IMR-90 (cell line): ENCODE results near the gene RBBP7. TPM values are rescaled to one million over a fixed set of nuclear protein-coding genes. Genes with fewer than 3 reads are reported as not detected.
A peak's percentile ranks its signal among the peaks of the same experiment; 100 is the strongest.

ENCODE experiments used
- ATAC-seq: fragments of 200-7000 bp; cut with Tn5 transposase; 2 replicates; pipeline ENCODE4 v1.9.1; 2020; ENCODE audit warnings: low read depth, mild to moderate bottlenecking, moderate library complexity
- BruUV-seq: library from RNA; stranded (reverse); fragments of 400-500 nt; replicated peaks from 2 replicates; lab custom pipeline; 2021; lab: Mats Ljungman, UMichigan
- CTCF ChIA-PET: fragments of 300-600 bp; formaldehyde crosslinking; extraction: SDS; loops from one replicate; lab custom pipeline; 2021; ENCODE audit warnings: antibody characterized with exemption; lab: Yijun Ruan, JAX
- POLR2A ChIA-PET: fragments of 300-600 bp; sonication (Branson Sonifier 250); formaldehyde crosslinking; loops from one replicate; lab custom pipeline; 2022; ENCODE audit warnings: antibody characterized with exemption; ENCODE audit not compliant: unreplicated experiment; lab: Charles Lee
- DNase-seq: peaks from one replicate; pipeline ENCODE4 v3.0.0; 2013
- H2AFZ ChIP-seq: replicated peaks from 2 replicates; pipeline ENCODE3; 2013; ENCODE audit warnings: low read length, mild to moderate bottlenecking; ENCODE audit not compliant: poor library complexity
- H2AK5ac ChIP-seq: 2 replicates; pipeline ENCODE4 v1.6.1; 2013; ENCODE audit warnings: low read depth, low read length, inconsistent platforms
- H2AK9ac ChIP-seq: replicated peaks from 2 replicates; pipeline ENCODE3; 2013; ENCODE audit warnings: mild to moderate bottlenecking, low read depth, low read length, moderate library complexity; ENCODE audit not compliant: poor library complexity
- H2BK120ac ChIP-seq: 2 replicates; pipeline ENCODE4 v1.6.1; 2013; ENCODE audit warnings: low read depth, low read length, inconsistent platforms
- H2BK15ac ChIP-seq: 3 replicates; pipeline ENCODE4 v1.6.1; 2013; ENCODE audit warnings: low read depth, low read length, inconsistent platforms
- H2BK20ac ChIP-seq: 2 replicates; pipeline ENCODE4 v1.6.1; 2013; ENCODE audit warnings: low read depth, mild to moderate bottlenecking, inconsistent platforms, low read length, moderate library complexity
- H2BK5ac ChIP-seq: 2 replicates; pipeline ENCODE4 v1.6.1; 2013; ENCODE audit warnings: mild to moderate bottlenecking, low read depth, low read length, inconsistent platforms; ENCODE audit not compliant: poor library complexity, severe bottlenecking
- H3K14ac ChIP-seq: replicated peaks from 2 replicates; pipeline ENCODE4 v1.6.1; 2013; ENCODE audit warnings: low read depth, low read length, inconsistent platforms
- H3K18ac ChIP-seq: 2 replicates; pipeline ENCODE4 v1.6.1; 2013; ENCODE audit warnings: low read depth, low read length, control low read depth
- H3K23ac ChIP-seq: 2 replicates; pipeline ENCODE4 v1.6.1; 2013; ENCODE audit warnings: low read depth, low read length, inconsistent platforms
- H3K27ac ChIP-seq: 2 replicates; pipeline ENCODE4 v1.5.1; 2013; ENCODE audit warnings: mild to moderate bottlenecking, control low read depth, low read length; ENCODE audit not compliant: insufficient read depth
- H3K27me3 ChIP-seq: 2 replicates; pipeline ENCODE4 v1.6.1; 2013; ENCODE audit warnings: low read length; ENCODE audit not compliant: control insufficient read depth, insufficient read depth
- H3K36me3 ChIP-seq: 2 replicates; pipeline ENCODE4 v1.6.1; 2013; ENCODE audit warnings: low read length, mixed read lengths; ENCODE audit not compliant: control insufficient read depth, insufficient read depth
- H3K4ac ChIP-seq: 2 replicates; pipeline ENCODE4 v1.6.1; 2013; ENCODE audit warnings: low read depth, low read length, inconsistent platforms
- H3K4me1 ChIP-seq: 2 replicates; pipeline ENCODE4 v1.6.1; 2013; ENCODE audit warnings: low read length, mixed read lengths; ENCODE audit not compliant: control insufficient read depth, insufficient read depth
- H3K4me2 ChIP-seq: 2 replicates; pipeline ENCODE4 v1.6.1; 2013; ENCODE audit warnings: low read depth, mild to moderate bottlenecking, control low read depth, low read length, moderate library complexity
- H3K4me3 ChIP-seq: 2 replicates; pipeline ENCODE4 v1.5.1; 2013; ENCODE audit warnings: low read depth, mild to moderate bottlenecking, control low read depth, low read length, moderate library complexity; ENCODE audit not compliant: insufficient read depth
- H3K56ac ChIP-seq: 2 replicates; pipeline ENCODE4 v1.6.1; 2013; ENCODE audit warnings: low read length, inconsistent platforms; ENCODE audit not compliant: insufficient read depth; ENCODE audit errors: extremely low read depth
- H3K79me1 ChIP-seq, 2 experiments: 2 replicates each; pipeline ENCODE4 v1.6.1; 2013; ENCODE audit warnings: low read length in 2 of 2, inconsistent platforms in 1 of 2, low read depth in 1 of 2
- H3K9ac ChIP-seq: 2 replicates; pipeline ENCODE4 v1.6.1; 2013; ENCODE audit warnings: low read depth, low read length, control low read depth
- H3K9me1 ChIP-seq: 2 replicates; pipeline ENCODE4 v1.6.1; 2013; ENCODE audit warnings: low read length, inconsistent platforms; ENCODE audit not compliant: insufficient read depth
- H3K9me3 ChIP-seq: 2 replicates; pipeline ENCODE4 v1.6.1; 2013; ENCODE audit warnings: low read length; ENCODE audit not compliant: control insufficient read depth, insufficient read depth
- H4K20me1 ChIP-seq: 2 replicates; pipeline ENCODE4 v1.6.1; 2013; ENCODE audit warnings: low read length, inconsistent platforms; ENCODE audit not compliant: insufficient read depth
- H4K5ac ChIP-seq: 2 replicates; pipeline ENCODE4 v1.6.1; 2013; ENCODE audit warnings: mild to moderate bottlenecking, low read depth, low read length, control low read depth
- H4K8ac ChIP-seq, 2 experiments: 2 replicates each; pipeline ENCODE4 v1.6.1; 2013; ENCODE audit warnings: low read depth in 2 of 2, low read length in 2 of 2, control low read depth in 1 of 2, inconsistent platforms in 1 of 2
- H4K91ac ChIP-seq: 2 replicates; pipeline ENCODE4 v1.6.1; 2013; ENCODE audit warnings: low read depth, low read length, inconsistent platforms; ENCODE audit not compliant: insufficient read depth
- CHD1 ChIP-seq: IDR thresholded peaks from 2 replicates; pipeline ENCODE4 v1.6.1; 2012; ENCODE audit warnings: low read depth, low read length, improper control_type of control experiment
- ELK1 ChIP-seq: fragments of 150-350 bp; IDR thresholded peaks from 2 replicates; pipeline ENCODE4 v1.6.1; 2016; ENCODE audit warnings: low read depth, mild to moderate bottlenecking, low read length, moderate library complexity, borderline replicate concordance
- MAZ ChIP-seq: IDR thresholded peaks from 2 replicates; pipeline ENCODE4 v1.6.1; 2012; ENCODE audit warnings: low read depth, mild to moderate bottlenecking, low read length, improper control_type of control experiment, moderate library complexity, borderline replicate concordance
- MXI1 ChIP-seq: IDR thresholded peaks from 2 replicates; pipeline ENCODE4 v1.6.1; 2012; ENCODE audit warnings: low read depth, mild to moderate bottlenecking, low read length, moderate library complexity, borderline replicate concordance
- NFE2L2 ChIP-seq: fragments of 150-350 bp; IDR thresholded peaks from 2 replicates; pipeline ENCODE4 v1.6.1; 2016; ENCODE audit warnings: low read depth, mild to moderate bottlenecking, low read length
- POLR2A ChIP-seq: IDR thresholded peaks from 2 replicates; pipeline ENCODE4 v1.6.1; 2012; ENCODE audit warnings: mild to moderate bottlenecking, low read depth, low read length
- RAD21 ChIP-seq: IDR thresholded peaks from 2 replicates; pipeline ENCODE4 v1.6.1; 2012; ENCODE audit warnings: low read length, improper control_type of control experiment
- RFX5 ChIP-seq: IDR thresholded peaks from 2 replicates; pipeline ENCODE4 v1.8.0; 2012; ENCODE audit warnings: low read depth, mild to moderate bottlenecking, low read length, moderate library complexity
- USF2 ChIP-seq: fragments of 150-350 bp; IDR thresholded peaks from 2 replicates; pipeline ENCODE4 v1.6.1; 2017; ENCODE audit warnings: mild to moderate bottlenecking, antibody characterized with exemption, low read length, low read depth
- WGBS, 2 experiments: methylation state at CpG; one replicate each; pipeline versions ENCODE4 v1.1.5 to v1.1.7; 2013; ENCODE audit warnings: missing lambda C conversion rate in 2 of 2; ENCODE audit not compliant: insufficient read length in 1 of 2; ENCODE audit errors: extremely low coverage in 2 of 2; 5-methylcytosine and 5-hydroxymethylcytosine counted together
- dilution Hi-C: fragments of 300-500 bp; cut with HindIII; formaldehyde crosslinking; loops from one replicate; pipeline ENCODE4 v1.14.3; 2018; ENCODE audit warnings: low sequenced_read_pairs; ENCODE audit not compliant: unreplicated experiment
- in situ Hi-C: fragments of 300-500 bp; cut with MboI; formaldehyde crosslinking; loops from 3 replicates; pipeline ENCODE4 v1.14.3; 2019; ENCODE audit warnings: low sequenced_read_pairs, inconsistent platforms, mixed read lengths
- intact Hi-C: fragments of 100-400 bp; cut with micrococcal nuclease; formaldehyde crosslinking; loops from 2 replicates; pipeline ENCODE4 v1.10.0; 2022
- polyA plus RNA-seq, 3 experiments: library from polyadenylated mRNA; depleted of rRNA; stranded (reverse); fragments of >200 nt; gene quantifications; 2 replicates each; pipeline ENCODE4 v1.2.3, GENCODE V29; 2012; ENCODE audit warnings: low replicate concordance in 1 of 3
- total RNA-seq: library from RNA; depleted of rRNA; stranded (reverse); fragments of >200 nt; gene quantifications from 2 replicates; pipeline ENCODE4 v1.2.3, GENCODE V29; 2012

Gene RBBP7
- total and polyA plus RNA-seq, 2 of the 4 experiments (the other 2 are of a cell fraction) = 147 to 149 TPM

GRCh38 chrX:16827225-16827624 lies 42.9 kb downstream of the RBBP7 start:
- H3K14ac ChIP-seq = no peak overlapping the region
- in situ Hi-C loops (loop anchor here (10.0 to 25.0 kb wide), 2 partner anchors 228 to 860 kb away; no protein-coding TSS in a partner anchor), dilution Hi-C loops (no loop called here), intact Hi-C loops (loop anchor here (5.0 kb wide), 3 partner anchors 40 to 760 kb away; no protein-coding TSS in a partner anchor)
- no TSS peak for BruUV-seq
- no peak overlapping the region for H2AK9ac ChIP-seq
- H2AK5ac ChIP-seq = no peak overlapping the region
- H4K20me1 ChIP-seq = peaks cover 4% of the 10 kb centered on the region; the same call in 1 of the 2 replicates
- WGBS, 2 experiments = no CpG with 5 or more reads among the region's 2 CpGs
- no peak overlapping the region for H3K9ac ChIP-seq
- H3K27ac ChIP-seq = peak overlapping the region; percentile 54; the same call in 1 of the 2 replicates
- no peak overlapping the region for H2BK15ac ChIP-seq
- H4K5ac ChIP-seq = no peak overlapping the region
- H3K9me1 ChIP-seq = peaks cover 6% of the 10 kb centered on the region; the same call in 1 of the 2 replicates
- H3K56ac ChIP-seq = no peak overlapping the region
- TF ChIP-seq USF2 = no peak
- no peak for TF ChIP-seq MXI1
- TF ChIP-seq MAZ = no peak
- no peak for TF ChIP-seq RAD21
- no peak for TF ChIP-seq RFX5
- no peak for TF ChIP-seq POLR2A
- TF ChIP-seq CHD1 = no peak
- no peak for TF ChIP-seq ELK1
- TF ChIP-seq NFE2L2 = no peak
- H3K4ac ChIP-seq = peak overlapping the region; percentile 5; the same call in 1 of the 2 replicates
- no peak overlapping the region for H3K23ac ChIP-seq
- peaks cover 15% of the 10 kb centered on the region for H3K4me1 ChIP-seq
- ATAC-seq (peak; percentile 49; the same call in 1 of the 2 replicates), DNase-seq (peak; percentile 65)
- H3K9me3 ChIP-seq = no peaks in the 10 kb centered on the region
- H2BK120ac ChIP-seq = peak overlapping the region; percentile 16; the same call in 1 of the 2 replicates
- peaks cover 0 to 7% of the 10 kb centered on the region in 2 experiments; a peak in 2 of 4 replicates for H3K79me1 ChIP-seq
- no peaks in the 10 kb centered on the region; the same call in 1 of the 2 replicates for H3K27me3 ChIP-seq
- ChIA-PET POLR2A (no interaction called here), CTCF (interaction anchor here (1.0 to 3.4 kb wide), 3 partner anchors 56 to 219 kb away, joined by 3 to 14 read pairs (median 11); no protein-coding TSS in a partner anchor)
- no peak overlapping the region for H2BK20ac ChIP-seq
- no peak overlapping the region for H3K4me3 ChIP-seq
- no peak overlapping the region for H4K91ac ChIP-seq
- no peak overlapping the region for H3K18ac ChIP-seq
- no peak overlapping the region for H2BK5ac ChIP-seq
- no peak overlapping the region for H3K4me2 ChIP-seq
- no peak overlapping the region for H4K8ac ChIP-seq
- no peak overlapping the region for H2AFZ ChIP-seq
- peaks cover 7% of the 10 kb centered on the region for H3K36me3 ChIP-seq
